Measurements from ENCODE around the gene RHBDF2.

DNA sequence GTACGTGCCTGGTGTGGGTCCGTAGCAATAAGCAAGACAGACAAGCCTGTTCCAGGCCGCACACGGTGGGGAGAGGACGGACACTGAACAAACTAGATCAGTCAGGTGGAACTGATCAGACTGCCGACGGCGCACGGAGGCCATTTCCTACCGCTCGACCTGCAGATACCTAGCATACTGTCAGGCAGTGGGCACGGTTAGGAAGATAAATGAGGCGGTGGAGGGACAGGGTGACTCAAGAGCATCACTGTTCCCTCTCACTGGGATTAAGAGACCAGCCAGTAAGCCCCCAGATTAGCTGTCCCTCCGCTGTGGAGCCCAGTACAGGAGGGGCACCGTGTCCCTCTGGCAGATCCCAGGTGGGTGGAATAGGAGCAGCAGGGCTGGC lies 29.0 kb downstream of the RHBDF2 start:
- TF ChIP-seq POLR2A (IDR thresholded peaks at IDR 0.05) (no peak), CTCF (IDR thresholded peaks at IDR 0.05) (no peak)
